AG09319 (cell line): ENCODE measurements around the gene ELMO1.

Source experiments
- DNase-seq: peaks from one replicate; pipeline ENCODE4 v3.0.0-alpha.2; 2010; ENCODE audit warnings: low read depth; ENCODE audit errors: extremely low read depth
- TF ChIP-seq, protein P1 (sequence below): IDR thresholded peaks from 2 replicates; pipeline ENCODE4 v1.5.1; 2011; ENCODE audit warnings: low read depth, mild to moderate bottlenecking, inconsistent platforms, low read length, moderate library complexity

Gene ELMO1

DNA sequence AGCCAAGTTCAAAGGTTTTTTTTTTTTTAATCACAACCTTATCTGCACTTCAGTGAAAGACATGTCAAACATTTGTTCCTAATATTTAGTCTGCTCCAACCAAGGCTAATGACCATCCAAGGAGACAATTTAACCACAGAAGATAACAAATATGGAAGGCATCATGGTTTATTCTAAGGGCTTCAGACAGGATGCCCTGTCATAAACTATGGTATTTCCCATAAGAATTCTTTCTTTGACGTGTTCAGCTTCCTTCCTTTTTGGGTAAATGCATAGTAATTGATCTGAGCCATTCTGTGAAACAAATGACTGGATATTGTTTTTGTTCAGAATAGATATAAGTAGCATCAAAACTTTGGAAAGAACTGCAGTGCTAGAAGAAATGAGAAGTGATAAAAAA is 397.9 kb downstream of the ELMO1 start:
- TF ChIP-seq, protein P1, sequence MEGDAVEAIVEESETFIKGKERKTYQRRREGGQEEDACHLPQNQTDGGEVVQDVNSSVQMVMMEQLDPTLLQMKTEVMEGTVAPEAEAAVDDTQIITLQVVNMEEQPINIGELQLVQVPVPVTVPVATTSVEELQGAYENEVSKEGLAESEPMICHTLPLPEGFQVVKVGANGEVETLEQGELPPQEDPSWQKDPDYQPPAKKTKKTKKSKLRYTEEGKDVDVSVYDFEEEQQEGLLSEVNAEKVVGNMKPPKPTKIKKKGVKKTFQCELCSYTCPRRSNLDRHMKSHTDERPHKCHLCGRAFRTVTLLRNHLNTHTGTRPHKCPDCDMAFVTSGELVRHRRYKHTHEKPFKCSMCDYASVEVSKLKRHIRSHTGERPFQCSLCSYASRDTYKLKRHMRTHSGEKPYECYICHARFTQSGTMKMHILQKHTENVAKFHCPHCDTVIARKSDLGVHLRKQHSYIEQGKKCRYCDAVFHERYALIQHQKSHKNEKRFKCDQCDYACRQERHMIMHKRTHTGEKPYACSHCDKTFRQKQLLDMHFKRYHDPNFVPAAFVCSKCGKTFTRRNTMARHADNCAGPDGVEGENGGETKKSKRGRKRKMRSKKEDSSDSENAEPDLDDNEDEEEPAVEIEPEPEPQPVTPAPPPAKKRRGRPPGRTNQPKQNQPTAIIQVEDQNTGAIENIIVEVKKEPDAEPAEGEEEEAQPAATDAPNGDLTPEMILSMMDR, result no peak
- no peak for DNase-seq

DNA sequence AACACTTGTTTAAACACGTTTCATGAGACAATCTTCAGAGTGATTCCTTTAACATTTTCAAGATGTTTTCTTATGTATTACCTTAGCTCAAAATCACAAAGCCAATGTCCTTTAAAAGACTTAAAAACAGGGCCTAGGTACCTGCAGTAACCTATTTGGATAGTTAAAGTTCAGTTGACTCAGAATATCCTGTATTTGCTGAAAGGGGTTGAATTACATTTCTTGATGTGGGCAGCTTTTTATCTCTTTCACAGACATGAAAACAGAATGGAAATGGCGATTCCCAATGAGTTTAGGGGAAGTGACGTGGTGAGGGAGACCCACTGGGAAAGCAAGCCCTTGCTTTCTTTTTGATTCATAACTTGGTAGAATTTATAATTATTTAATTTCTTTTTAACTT is 400.0 kb downstream of the ELMO1 start:
- no peak for DNase-seq
- TF ChIP-seq, protein P1, result no peak

DNA sequence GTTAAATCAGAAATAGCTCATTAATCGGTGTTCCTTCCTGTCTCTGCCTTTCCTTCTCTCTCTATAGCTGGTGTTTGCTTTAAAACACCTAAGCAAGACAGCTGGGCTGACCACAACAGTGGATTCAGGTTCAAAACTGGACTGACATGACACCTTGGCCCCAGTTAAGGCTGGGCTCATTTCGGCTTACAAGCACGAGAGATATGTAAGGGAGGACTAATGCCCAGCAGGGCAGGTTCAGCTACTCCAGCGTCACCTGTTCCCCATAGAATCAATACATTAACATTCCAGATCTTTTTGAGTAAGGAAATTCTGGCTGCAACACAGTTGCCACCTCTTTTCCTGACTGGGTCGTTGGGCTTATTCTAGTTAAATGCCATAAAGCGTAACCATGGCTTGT is 401.4 kb downstream of the ELMO1 start:
- DNase-seq, result no peak
- TF ChIP-seq, protein P1, result no peak

GRCh38 chr7:37046531-37047079 is 402.1 kb downstream of the ELMO1 start:
- TF ChIP-seq, protein P1, result no peak
- no peak for DNase-seq

GRCh38 chr7:37045681-37046179 is 402.9 kb downstream of the ELMO1 start:
- DNase-seq, result no peak
- TF ChIP-seq, protein P1, result no peak

GRCh38 chr7:37041461-37041860 is 407.2 kb downstream of the ELMO1 start:
- DNase-seq, result no peak

GRCh38 chr7:37040330-37040729 is 408.3 kb downstream of the ELMO1 start:
- DNase-seq, result no peak
- TF ChIP-seq, protein P1, result no peak

More at GRCh38 chr7:37041461-37041860, 407.2 kb downstream of the ELMO1 start:
- TF ChIP-seq, protein P1, result no peak
